K562 (cell line): ENCODE data around the gene ERCC6L. TPM values are rescaled to one million over a fixed set of nuclear protein-coding genes. Genes with fewer than 3 reads are reported as not detected.

Source experiments
- ARID1B ChIP-seq: fragments of 450-650 bp; IDR thresholded peaks from 2 replicates; pipeline ENCODE4 v1.6.1; 2016; ENCODE audit warnings: antibody characterized with exemption, mild to moderate bottlenecking, inconsistent platforms
- ATF3 ChIP-seq, 2 experiments: fragments of 450-650 bp in 1 of 2; sonication (generic) in 1 of 2; formaldehyde crosslinking in 1 of 2; IDR thresholded peaks in 1 of 2; conservative IDR thresholded peaks in 1 of 2; 2 replicates each; pipeline versions ENCODE4 v1.6.1 to v1.8.1; 2016 to 2023; ENCODE audit warnings: mild to moderate bottlenecking in 2 of 2, moderate library complexity in 2 of 2, inconsistent platforms in 1 of 2, missing genetic modification reagents in 1 of 2
- ATF7 ChIP-seq: fragments of 450-650 bp; IDR thresholded peaks from 2 replicates; pipeline ENCODE4 v1.7.1; 2014; ENCODE audit warnings: mild to moderate bottlenecking, moderate library complexity
- CBFA2T2 ChIP-seq: fragments of 450-650 bp; conservative IDR thresholded peaks from 2 replicates; pipeline ENCODE4 v1.6.1; 2017; ENCODE audit warnings: mild to moderate bottlenecking
- DPF2 ChIP-seq: fragments of 450-650 bp; IDR thresholded peaks from 2 replicates; pipeline ENCODE4 v1.6.1; 2016
- HDAC1 ChIP-seq, 2 experiments: fragments of 450-650 bp; IDR thresholded peaks; 2 replicates each; pipeline ENCODE4 v1.6.1; 2016 to 2017; ENCODE audit warnings: inconsistent platforms in 1 of 2, mild to moderate bottlenecking in 1 of 2, moderate library complexity in 1 of 2
- KDM1A ChIP-seq, 2 experiments: fragments of 450-650 bp; IDR thresholded peaks; 2 replicates each; pipeline ENCODE4 v1.6.1; 2016; ENCODE audit warnings: mild to moderate bottlenecking in 2 of 2
- MEIS2 ChIP-seq: fragments of 450-650 bp; IDR thresholded peaks from 2 replicates; pipeline ENCODE4 v1.6.1; 2014; ENCODE audit warnings: mild to moderate bottlenecking; ENCODE audit not compliant: partially characterized antibody
- MITF ChIP-seq: IDR thresholded peaks from 2 replicates; pipeline ENCODE4 v1.6.1; 2014; ENCODE audit warnings: antibody characterized with exemption
- NCOR1 ChIP-seq: fragments of 450-650 bp; IDR thresholded peaks from 2 replicates; pipeline ENCODE4 v1.6.1; 2016; ENCODE audit warnings: mild to moderate bottlenecking, moderate library complexity
- RBM25 ChIP-seq: fragments of 200-400 bp; formaldehyde crosslinking; IDR thresholded peaks from 2 replicates; pipeline ENCODE4 v1.6.1; 2018; ENCODE audit warnings: low read length, low read depth, moderate library complexity; ENCODE audit not compliant: severe bottlenecking
- SFPQ ChIP-seq: fragments of 200-400 bp; formaldehyde crosslinking; IDR thresholded peaks from 2 replicates; pipeline ENCODE4 v1.6.1; 2017; ENCODE audit warnings: mild to moderate bottlenecking, low read depth, low read length, moderate library complexity
- SNIP1 ChIP-seq: fragments of 450-650 bp; IDR thresholded peaks from 2 replicates; pipeline ENCODE4 v1.7.1; 2017; ENCODE audit warnings: low read depth, mild to moderate bottlenecking
- STAT5A ChIP-seq: IDR thresholded peaks from 2 replicates; pipeline ENCODE4 v1.6.1; 2012; ENCODE audit warnings: low read length, inconsistent platforms, borderline replicate concordance
- TCF3 ChIP-seq: sonication (generic); formaldehyde crosslinking; IDR thresholded peaks from 2 replicates; pipeline ENCODE4 v1.4.0; 2020; ENCODE audit warnings: mild to moderate bottlenecking, missing genetic modification reagents
- TCF7 ChIP-seq: sonication (generic); IDR thresholded peaks from 2 replicates; pipeline ENCODE4 v1.6.1; 2016; ENCODE audit warnings: antibody characterized with exemption, borderline replicate concordance
- TEAD4 ChIP-seq, 2 experiments: sonication (generic) in 1 of 2; formaldehyde crosslinking in 1 of 2; IDR thresholded peaks; 2 replicates each; pipeline versions ENCODE4 v1.6.1 to v1.8.0; 2012 to 2022; ENCODE audit warnings: borderline replicate concordance in 1 of 2, inconsistent platforms in 1 of 2, low read length in 1 of 2, mild to moderate bottlenecking in 1 of 2, missing genetic modification reagents in 1 of 2
- ZBTB11 ChIP-seq, 3 experiments: fragments of 200-800 bp in 1 of 3; fragments of 250-450 bp in 1 of 3; fragments of 450-650 bp in 1 of 3; sonication (Bioruptor Pico) in 1 of 3; sonication (Bioruptor generic) in 1 of 3; formaldehyde crosslinking in 1 of 3; IDR thresholded peaks; 2 replicates each; pipeline versions ENCODE4 v1.6.1 to v1.8.0; 2016 to 2022; ENCODE audit warnings: mild to moderate bottlenecking in 2 of 3, missing genetic modification characterization in 2 of 3, missing compliant biosample characterization in 1 of 3, moderate library complexity in 1 of 3
- ZBTB12 ChIP-seq: fragments of 250-450 bp; sonication (Bioruptor Pico); IDR thresholded peaks from 2 replicates; pipeline ENCODE4 v1.4.0; 2020
- polyA plus RNA-seq, 8 experiments: library from polyadenylated mRNA; depleted of rRNA in 4 of 8; stranded (reverse) in 5 of 8; unstranded in 3 of 8; fragments of >200 nt; fragmentation: Nextera tagmentation in 2 of 8; fragmentation: Illumina TruSeq in 1 of 8; extraction: Ambion mirVana in 2 of 8; extraction: Trizol in 1 of 8; gene quantifications; 2 replicates each; pipeline versions ENCODE4 v1.2.1 to v1.2.3, GENCODE V29; 2011 to 2014; ENCODE audit warnings: inconsistent platforms in 1 of 8, missing spikeins in 1 of 8
- total RNA-seq, 7 experiments: library from RNA; depleted of rRNA in 6 of 7; stranded (reverse); fragments of >200 nt in 6 of 7; fragmentation: Illumina TruSeq in 2 of 7; extraction: Trizol in 2 of 7; gene quantifications; 2 replicates each; pipeline versions ENCODE4 v1.2.1 to v1.2.3, GENCODE V29; 2011 to 2021; ENCODE audit warnings: low replicate concordance in 1 of 7

ERCC6L gene
- total and polyA plus RNA-seq, 9 of the 15 experiments (the other 6 are each of a cell fraction or from before 2014, with no cell fraction given), result 6.4 to 17.4 (median 11.9) TPM

- TF ChIP-seq TCF3 (peak; percentile 54), RBM25 (no peak), ATF3 (IDR thresholded peaks at IDR 0.05) (peak; percentile 74), ATF3 (CRISPR knock-in tag; conservative IDR thresholded peaks at IDR 0.05) (no peak), STAT5A (0 out of 2 replicates have a peak, but pooled peaks have one; percentile 26), ZBTB11 (CRISPR knock-in tag; IDR thresholded peaks at IDR 0.05) (no peak), TCF7 (no peak), CBFA2T2 (peak; percentile 71), TEAD4 (IDR thresholded peaks at IDR 0.05; ENCODE audit: low read length) (0 out of 2 replicates have a peak, but pooled peaks have one; percentile 31), TEAD4 (CRISPR knock-in tag; IDR thresholded peaks at IDR 0.05; ENCODE audit: borderline replicate concordance) (no peak), KDM1A (IDR thresholded peaks at IDR 0.05) (peak; percentile 92), MEIS2 (peak; percentile 73), SNIP1 (no peak), ATF7 (no peak), HDAC1 (IDR thresholded peaks at IDR 0.05) (peak in 1 of 2 experiments; percentile 63; a peak in 2 of 4 replicates), DPF2 (peak; percentile 77), MITF (peak; percentile 49; the same call in 1 of the 2 replicates), SFPQ (no peak), ZBTB12 (no peak), NCOR1 (peak; percentile 47), ARID1B (peak; percentile 78)
These were observed 41.6 kb upstream of the ERCC6L start (continued) for GRCh38 chrX:72280321-72280845.
